ENCODE results near the gene FUZ. TPM values are rescaled to one million over a fixed set of nuclear protein-coding genes. Genes with fewer than 3 reads are reported as not detected.

Gene FUZ
- total and polyA plus RNA-seq, 2 donors (not counting 1 experiment from before 2014, with no cell fraction given) = 8.4 to 34.3 TPM

- Histone ChIP-seq H3K27me3 (ENCODE audit: control insufficient read depth, insufficient read depth, low read length) (no peaks in the 10 kb centered on the region), H3K4me3 (replicated peaks in 1 of 4; ENCODE audit: control extremely low read depth in 1 of 4, insufficient read depth in 1 of 4, low read depth in 3 of 4, low read length in 4 of 4) (peak overlapping the region; percentile 74 to 98 (median 89)), H3K9ac (ENCODE audit: insufficient read depth, low read length) (peak overlapping the region; percentile 87), H3K9me3 (ENCODE audit: control insufficient read depth, insufficient read depth, low read depth, low read length) (no peaks in the 10 kb centered on the region), H3K27ac (ENCODE audit: insufficient read depth, low read length) (peak overlapping the region; percentile 98), H3K79me2 (ENCODE audit: control insufficient read depth, insufficient read depth, low read length) (peaks cover 22% of the 10 kb centered on the region), H2AFZ (ENCODE audit: low read length) (peak overlapping the region; percentile 90), H4K20me1 (ENCODE audit: control insufficient read depth, extremely low read depth, insufficient read depth, low read length) (no peaks in the 10 kb centered on the region), H3K36me3 (ENCODE audit: control insufficient read depth, insufficient read depth, low read length) (peaks cover 4% of the 10 kb centered on the region), H3K4me2 (ENCODE audit: extremely low read depth, insufficient read depth, low read length) (peak overlapping the region; percentile 76), H3K4me1 (ENCODE audit: control insufficient read depth, extremely low read depth, insufficient read depth, low read length) (peaks cover 5% of the 10 kb centered on the region)
- no peak for DNase-seq (ENCODE audit: low read depth in 2 of 2)
- TF ChIP-seq EZH2 (IDR thresholded peaks at IDR 0.05; ENCODE audit: low read length, missing control alignments) (no peak), CTCF (conservative IDR thresholded peaks at IDR 0.05 in 1 of 2, IDR thresholded peaks at IDR 0.05 in 1 of 2; ENCODE audit: low read depth in 1 of 2, low read length in 2 of 2) (no peak)
Observed at GRCh38 chr19:49818649-49819370, 5.7 kb upstream of the FUZ start.

GRCh38 chr19:49817964-49818648 is 5.0 kb upstream of the FUZ start, which contains the start of gene MED25:
Gene MED25, plus strand, starts transcription at chr19:49818289. Its CDS starts 53 bp downstream, at chr19:49818342.
- Histone ChIP-seq H4K20me1 (ENCODE audit: control insufficient read depth, extremely low read depth, insufficient read depth, low read length) (no peaks in the 10 kb centered on the region), H2AFZ (ENCODE audit: low read length) (peak within 1 kb of the TSS; percentile 90), H3K36me3 (ENCODE audit: control insufficient read depth, insufficient read depth, low read length) (no peaks in the 10 kb centered on the region), H3K27me3 (ENCODE audit: control insufficient read depth, insufficient read depth, low read length) (no peaks in the 10 kb centered on the region), H3K27ac (ENCODE audit: insufficient read depth, low read length) (peak within 1 kb of the TSS; percentile 98), H3K79me2 (ENCODE audit: control insufficient read depth, insufficient read depth, low read length) (peaks cover 18% of the 10 kb centered on the region), H3K9me3 (ENCODE audit: control insufficient read depth, insufficient read depth, low read depth, low read length) (no peaks in the 10 kb centered on the region), H3K4me2 (ENCODE audit: extremely low read depth, insufficient read depth, low read length) (peak within 1 kb of the TSS; percentile 84), H3K9ac (ENCODE audit: insufficient read depth, low read length) (peak within 1 kb of the TSS; percentile 87), H3K4me3 (replicated peaks in 1 of 4; ENCODE audit: control extremely low read depth in 1 of 4, insufficient read depth in 1 of 4, low read depth in 3 of 4, low read length in 4 of 4) (peak within 1 kb of the TSS; percentile 74 to 98 (median 89)), H3K4me1 (ENCODE audit: control insufficient read depth, extremely low read depth, insufficient read depth, low read length) (peaks cover 5% of the 10 kb centered on the region)
- TF ChIP-seq CTCF (conservative IDR thresholded peaks at IDR 0.05 in 1 of 2, IDR thresholded peaks at IDR 0.05 in 1 of 2; ENCODE audit: low read depth in 1 of 2, low read length in 2 of 2) (no peak), EZH2 (IDR thresholded peaks at IDR 0.05; ENCODE audit: low read length, missing control alignments) (no peak)
- peak; percentile 69 to 88 for DNase-seq (ENCODE audit: low read depth in 2 of 2)

GRCh38 chr19:49816590-49816989 is 3.5 kb upstream of the FUZ start:
- H3K4me1 ChIP-seq (ENCODE audit: control insufficient read depth, extremely low read depth, insufficient read depth, low read length) = peaks cover 7% of the 10 kb centered on the region
- DNase-seq (ENCODE audit: low read depth in 2 of 2) = no peak
- H2AFZ ChIP-seq (ENCODE audit: low read length) = no peak overlapping the region
- peak overlapping the region; percentile 37 for H3K4me2 ChIP-seq (ENCODE audit: extremely low read depth, insufficient read depth, low read length)
- peak overlapping the region in 1 of 4 experiments; percentile 98 for H3K4me3 ChIP-seq (replicated peaks in 1 of 4; ENCODE audit: control extremely low read depth in 1 of 4, insufficient read depth in 1 of 4, low read depth in 3 of 4, low read length in 4 of 4)
- H3K27me3 ChIP-seq (ENCODE audit: control insufficient read depth, insufficient read depth, low read length) = no peaks in the 10 kb centered on the region
- peak overlapping the region; percentile 98 for H3K27ac ChIP-seq (ENCODE audit: insufficient read depth, low read length)
- TF ChIP-seq CTCF (conservative IDR thresholded peaks at IDR 0.05 in 1 of 2, IDR thresholded peaks at IDR 0.05 in 1 of 2; ENCODE audit: low read depth in 1 of 2, low read length in 2 of 2) = no peak
- peaks cover 17% of the 10 kb centered on the region for H3K79me2 ChIP-seq (ENCODE audit: control insufficient read depth, insufficient read depth, low read length)
- H3K9me3 ChIP-seq (ENCODE audit: control insufficient read depth, insufficient read depth, low read depth, low read length) = no peaks in the 10 kb centered on the region
- H3K36me3 ChIP-seq (ENCODE audit: control insufficient read depth, insufficient read depth, low read length) = no peaks in the 10 kb centered on the region
- no peaks in the 10 kb centered on the region for H4K20me1 ChIP-seq (ENCODE audit: control insufficient read depth, extremely low read depth, insufficient read depth, low read length)
- no peak overlapping the region for H3K9ac ChIP-seq (ENCODE audit: insufficient read depth, low read length)
